Measurements from ENCODE around the gene MAP2K7.
"Not testable (repeated sequence)": the region's sequence is repeated elsewhere in the genome, so short reads cannot be mapped to it uniquely, and the experiment has no call there.

Gene MAP2K7

DNA sequence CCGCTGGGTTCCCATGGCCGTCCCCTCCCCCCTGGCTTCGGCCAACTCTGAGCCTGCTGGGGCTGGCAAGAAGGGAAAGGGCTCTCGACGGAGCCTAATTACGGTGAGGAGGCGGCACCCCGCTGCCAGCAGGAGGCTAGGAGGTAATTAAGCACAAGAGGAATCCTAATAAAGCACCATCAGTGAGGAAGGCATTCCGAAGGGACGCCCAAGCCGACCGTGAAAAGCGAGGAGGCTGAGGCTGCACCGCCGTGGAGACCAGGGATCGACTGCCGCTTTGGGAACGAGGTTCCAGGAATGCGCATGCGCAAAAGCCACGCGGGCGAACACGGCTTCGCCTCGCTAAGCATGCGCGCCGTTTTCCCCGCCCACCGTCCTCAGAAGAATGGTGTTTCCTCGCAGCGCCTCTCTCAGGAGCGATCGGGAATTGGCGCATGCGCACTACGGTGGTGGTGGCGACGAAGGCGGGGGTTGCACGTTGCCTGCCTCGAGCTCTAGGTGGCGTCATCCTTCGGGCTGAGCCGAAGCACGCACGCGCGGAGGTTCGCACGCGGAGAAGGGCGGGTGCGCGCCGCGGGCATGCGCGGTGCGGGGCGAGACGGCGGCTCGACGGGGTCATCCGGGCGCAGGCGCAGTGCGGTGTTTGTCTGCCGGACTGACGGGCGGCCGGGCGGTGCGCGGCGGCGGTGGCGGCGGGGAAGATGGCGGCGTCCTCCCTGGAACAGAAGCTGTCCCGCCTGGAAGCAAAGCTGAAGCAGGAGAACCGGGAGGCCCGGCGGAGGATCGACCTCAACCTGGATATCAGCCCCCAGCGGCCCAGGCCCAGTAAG, at the start of gene MAP2K7:
Gene MAP2K7 (plus strand): TSS at position 634 of the 830 bp plus-strand sequence. CDS start 68 bp downstream, at position 702.
- DNase-seq: peak; percentile 100

DNA sequence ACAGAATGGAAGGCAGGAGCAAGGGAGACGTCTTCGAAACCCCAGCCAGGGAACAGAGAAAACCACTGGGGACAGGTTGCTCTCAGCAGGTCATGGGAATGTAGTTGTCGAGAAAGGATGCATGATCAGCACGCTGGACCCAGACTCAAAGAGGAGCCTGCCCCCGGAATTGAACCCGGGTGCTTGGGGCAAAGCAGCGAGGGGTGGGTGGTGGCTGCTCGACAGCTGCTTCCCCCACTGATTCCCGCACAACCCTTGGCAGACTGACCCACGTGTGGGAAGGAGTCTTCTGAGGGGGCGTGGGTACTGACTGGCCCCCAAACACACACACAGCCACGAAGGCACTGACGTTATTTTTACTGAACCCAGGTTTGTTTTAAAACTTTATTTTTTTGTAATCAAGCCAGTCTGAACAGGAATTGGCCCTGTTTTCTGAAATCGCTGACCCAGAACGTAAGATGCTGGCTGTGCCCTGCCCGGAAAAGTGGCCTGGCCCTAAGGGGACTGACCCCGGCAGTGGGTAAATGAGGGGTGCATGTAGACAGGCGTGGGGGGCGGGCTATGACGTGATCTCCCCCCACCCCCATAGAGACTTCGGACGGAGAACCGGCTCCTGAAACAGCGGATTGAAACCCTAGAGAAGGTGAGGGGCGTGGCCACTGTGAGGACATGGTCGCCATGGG, 48.1 kb upstream of the MAP2K7 start:
- DNase-seq: no peak

DNA sequence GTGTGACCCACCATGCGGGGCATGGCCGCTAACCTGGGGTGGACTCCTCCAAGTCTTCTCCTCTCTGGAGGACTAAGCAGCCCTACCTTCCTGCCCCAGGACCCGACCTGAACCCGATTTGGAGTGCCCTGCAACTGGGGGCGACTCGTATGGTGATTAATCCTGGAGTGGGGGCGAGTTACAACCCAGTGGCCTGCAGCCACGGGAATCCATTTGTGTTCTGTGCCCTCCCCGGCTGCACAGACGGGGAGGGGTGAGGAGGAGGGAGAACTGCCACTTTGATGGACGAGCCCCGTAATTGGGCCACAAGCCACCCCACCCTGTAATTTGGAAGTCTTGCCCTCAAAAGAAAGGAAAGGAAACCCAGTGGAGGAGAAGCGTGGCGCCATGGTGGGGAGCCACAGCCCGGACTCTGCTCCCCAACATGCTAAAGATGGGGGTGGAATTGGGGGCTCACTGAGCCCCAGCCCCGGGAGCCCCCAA, 47.5 kb upstream of the MAP2K7 start:
- no peak for DNase-seq

- no peak for DNase-seq
Observed at GRCh38 chr19:7856679-7857663, 46.7 kb upstream of the MAP2K7 start.

GRCh38 chr19:7857727-7858108, 46.0 kb upstream of the MAP2K7 start:
- DNase-seq: no peak

- no peak for DNase-seq
Observed at GRCh38 chr19:7858109-7858770, 45.4 kb upstream of the MAP2K7 start.

DNA sequence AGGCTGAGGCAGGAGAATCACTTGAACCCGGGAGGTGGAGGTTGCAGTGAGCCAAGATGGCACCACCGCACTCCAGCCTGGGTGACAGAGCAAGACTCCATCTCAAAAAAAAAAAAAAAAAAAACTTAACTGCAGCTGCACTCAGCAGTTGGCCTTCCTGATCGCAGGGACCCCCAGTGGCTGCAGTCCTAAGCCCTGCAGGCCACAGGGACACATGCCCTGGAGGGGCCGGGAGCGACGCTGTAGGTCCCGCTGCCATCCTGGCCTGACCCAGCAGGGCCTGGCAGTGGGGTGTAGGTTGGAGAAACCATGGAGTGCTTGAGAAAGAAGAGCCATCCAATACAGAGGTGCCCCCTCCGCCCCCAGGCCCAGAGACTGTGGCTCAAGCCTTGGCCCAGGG, 44.6 kb upstream of the MAP2K7 start:
- not testable (repeated sequence) for DNase-seq

DNA sequence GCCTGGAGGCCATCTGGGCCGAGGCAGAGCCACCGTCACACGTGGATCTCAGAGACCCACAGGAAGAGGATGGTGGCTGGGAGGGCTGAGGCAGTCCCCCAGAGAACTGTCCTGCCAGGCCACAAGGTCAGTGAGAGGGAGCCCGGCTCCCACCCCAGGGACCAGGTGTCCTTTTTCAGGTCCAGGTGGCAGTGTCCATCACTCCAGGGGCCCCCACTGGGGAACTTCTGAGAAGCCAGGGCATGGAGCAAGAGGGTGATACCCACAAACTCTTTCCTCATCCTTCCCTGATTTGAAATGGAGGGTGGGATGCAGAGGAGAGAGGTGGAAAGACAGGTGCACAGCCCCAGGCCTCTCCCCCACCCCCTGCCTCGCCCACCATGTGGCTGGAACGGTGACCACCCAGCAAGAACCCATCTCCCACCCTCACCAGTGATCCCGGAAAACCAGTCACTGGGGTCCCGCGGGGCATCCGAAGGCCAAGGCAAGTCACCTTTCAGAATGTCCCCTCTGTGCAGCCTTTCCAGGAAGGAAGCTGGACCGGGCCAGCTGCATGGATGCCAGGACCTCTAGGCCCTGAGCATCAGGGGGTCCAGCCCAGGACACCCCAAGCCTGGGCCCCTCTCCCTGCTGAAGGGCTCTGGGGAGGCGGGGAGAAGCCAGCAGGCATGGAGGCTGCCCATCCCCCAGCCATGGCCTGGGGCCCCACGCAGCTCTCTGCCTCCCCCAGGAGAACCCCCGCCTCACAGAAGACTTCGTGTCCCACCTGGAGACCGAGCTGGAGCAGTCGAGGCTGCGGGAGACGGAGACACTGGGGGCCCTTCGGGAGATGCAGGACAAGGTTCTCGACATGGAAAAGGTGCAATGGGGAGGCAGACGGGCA, 43.6 kb upstream of the MAP2K7 start:
- no peak for DNase-seq

- DNase-seq: no peak
Observed at GRCh38 chr19:7860714-7861618, 42.7 kb upstream of the MAP2K7 start.

DNA sequence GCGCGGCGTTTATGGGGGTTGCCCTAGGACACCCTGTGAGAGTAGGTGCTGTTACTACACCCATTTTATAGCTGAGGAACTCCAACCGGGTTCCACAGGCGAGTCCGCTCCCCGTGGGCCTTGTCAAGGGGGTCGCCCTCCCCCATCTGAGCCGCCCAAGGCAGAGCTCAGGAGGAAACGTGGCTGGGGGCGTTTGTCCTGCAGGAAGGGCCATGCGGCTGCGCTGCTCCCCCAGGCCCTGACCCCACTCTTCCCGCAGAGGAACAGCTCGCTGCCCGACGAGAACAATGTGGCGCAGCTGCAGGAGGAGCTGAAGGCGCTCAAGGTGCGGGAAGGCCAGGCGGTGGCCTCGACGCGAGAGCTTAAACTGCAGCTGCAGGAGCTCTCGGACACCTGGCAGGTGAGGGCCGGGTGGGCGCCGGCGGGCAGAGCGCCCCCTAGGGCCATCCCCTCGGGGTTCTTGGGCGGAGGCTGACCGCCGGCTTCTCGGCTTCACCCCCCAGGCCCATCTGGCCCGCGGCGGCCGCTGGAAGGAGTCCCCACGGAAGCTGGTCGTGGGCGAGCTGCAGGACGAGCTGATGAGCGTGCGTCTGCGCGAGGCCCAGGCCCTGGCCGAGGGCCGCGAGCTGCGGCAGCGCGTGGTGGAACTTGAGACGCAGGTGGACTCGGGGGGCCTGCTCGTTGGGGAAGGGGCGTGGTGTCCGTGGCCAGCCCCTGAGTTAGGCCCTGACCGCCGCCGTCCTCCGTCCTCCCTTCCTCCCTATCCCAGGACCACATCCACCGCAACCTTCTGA, 41.9 kb upstream of the MAP2K7 start:
- no peak for DNase-seq

DNA sequence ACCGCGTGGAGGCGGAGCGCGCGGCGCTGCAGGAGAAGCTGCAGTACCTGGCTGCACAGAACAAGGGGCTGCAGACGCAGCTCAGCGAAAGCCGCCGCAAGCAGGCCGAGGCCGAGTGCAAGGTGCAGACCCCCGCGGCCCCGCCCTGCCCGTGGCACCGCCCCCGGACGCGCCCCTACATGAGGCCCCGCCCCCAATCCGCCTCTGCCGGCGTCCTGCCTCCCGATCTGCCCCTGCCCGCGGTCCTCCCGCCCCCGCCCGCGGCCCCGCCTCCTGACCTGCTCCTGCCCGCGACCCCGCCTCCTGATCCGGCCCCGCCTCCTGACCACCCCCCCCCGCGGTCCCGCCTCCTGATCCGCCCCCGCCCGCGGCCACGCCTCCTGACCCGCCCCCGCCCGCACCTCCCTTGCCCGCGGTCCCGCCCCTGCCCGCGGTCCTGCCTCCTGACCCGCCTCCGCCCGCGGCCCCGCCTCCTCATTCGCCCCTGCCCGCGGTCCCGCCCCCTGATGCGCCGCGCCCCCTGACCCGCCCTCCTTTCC, 41.2 kb upstream of the MAP2K7 start:
- peak; percentile 62 for DNase-seq

- no peak for DNase-seq
Observed at GRCh38 chr19:7863157-7863970, 40.3 kb upstream of the MAP2K7 start.

GRCh38 chr19:7863971-7864689, 39.5 kb upstream of the MAP2K7 start:
- DNase-seq: no peak

DNA sequence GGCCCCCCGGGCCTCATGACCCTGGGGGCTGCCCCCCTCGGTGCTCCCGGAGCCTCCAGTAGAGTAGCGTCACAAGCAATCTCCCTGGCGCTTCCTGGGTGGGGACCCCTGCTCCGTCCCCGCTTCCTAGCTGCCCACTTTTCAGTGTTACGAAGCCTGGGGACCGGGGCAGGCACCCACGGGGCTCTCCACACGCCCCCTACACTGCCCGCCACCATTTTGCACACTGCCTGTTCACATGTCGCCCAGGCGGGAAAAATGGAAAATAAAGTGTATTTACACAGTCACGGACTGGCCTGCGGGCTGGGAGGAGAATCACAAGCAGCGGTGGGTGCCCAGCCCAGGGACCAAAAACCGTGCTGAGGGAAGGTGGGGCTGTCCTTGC, 39.0 kb upstream of the MAP2K7 start:
- no peak for DNase-seq

- DNase-seq: no peak
Observed at GRCh38 chr19:7865262-7865911, 38.3 kb upstream of the MAP2K7 start.

DNA sequence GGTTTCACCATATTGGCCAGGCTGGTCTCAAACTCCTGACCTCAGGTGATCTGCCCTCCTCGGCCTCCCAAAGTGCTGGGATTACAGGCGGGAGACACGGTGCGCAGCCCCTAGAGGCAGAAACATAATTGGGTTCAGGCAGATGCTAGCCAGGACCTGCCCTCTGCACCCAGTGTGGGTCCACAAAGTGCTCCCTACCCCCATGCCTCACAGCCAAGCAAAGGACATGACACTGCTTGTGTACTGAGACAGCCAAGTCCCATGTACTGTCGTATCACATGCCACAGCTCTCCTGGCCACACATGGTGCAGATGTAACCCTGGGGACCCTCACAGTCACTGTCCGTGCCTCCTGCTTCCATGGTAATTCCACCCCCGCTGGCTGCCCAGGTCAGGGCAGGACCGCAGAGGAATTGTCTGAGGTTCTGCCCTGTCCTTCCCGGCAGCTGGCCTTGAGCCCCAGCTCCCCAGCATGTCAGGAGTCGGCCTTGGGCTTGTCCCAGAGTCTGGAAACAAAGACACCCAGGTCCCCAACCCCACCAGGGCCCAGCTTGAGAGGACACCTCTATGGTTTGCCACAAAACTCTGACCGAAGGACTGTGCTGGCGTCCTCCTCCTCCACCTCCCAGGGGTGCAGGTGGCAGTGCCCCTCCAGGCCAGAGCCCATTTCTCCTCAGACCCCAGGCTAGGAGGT, 37.1 kb upstream of the MAP2K7 start:
- no peak for DNase-seq
